ENCODE results near the gene RPUSD1. TPM values are rescaled to one million over a fixed set of nuclear protein-coding genes. Genes with fewer than 3 reads are reported as not detected.
A peak's percentile ranks its signal among the peaks of the same experiment; 100 is the strongest.

RPUSD1 gene
- total and polyA plus RNA-seq, 12 donors: 5.8 to 23.3 (median 8.2) TPM

DNA sequence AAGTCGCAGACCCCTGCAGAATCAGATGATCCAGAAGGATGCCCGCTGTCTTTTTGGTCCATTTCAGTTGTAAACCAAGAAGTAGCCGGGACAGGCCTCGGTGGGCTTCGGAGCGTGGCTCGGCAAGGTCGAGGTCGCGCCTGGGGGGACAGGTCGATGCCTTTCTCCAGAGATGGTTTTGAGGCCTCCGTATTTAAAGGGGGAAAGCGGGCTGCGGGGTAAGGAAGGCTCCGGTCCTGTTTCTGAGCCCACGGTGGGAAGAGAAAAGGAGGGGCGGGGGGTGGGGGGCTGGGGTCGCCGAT, 19.9 kb upstream of the RPUSD1 start:
- Histone ChIP-seq H3K4me1 (peaks cover 0 to 25% (median 19%) of the 10 kb centered on the region in 9 donors), H3K9me3 (peaks cover 0 to 5% (median 0%) of the 10 kb centered on the region in 11 donors), H3K4me3 (peak overlapping the region; percentile 66 to 99 (median 84)), H3K36me3 (no peaks in the 10 kb centered on the region), H3K27me3 (peaks cover 0 to 21% (median 17%) of the 10 kb centered on the region in 7 donors), H3K27ac (peak overlapping the region in 9 of 10 donors; percentile 91 to 99 (median 93))
- ATAC-seq: peak in 1 of 8 donors; percentile 3
- intact Hi-C loops (cut with DNase I): loop anchor here in 1 of 10 donors (10.0 kb wide), 1 partner anchor 397 kb away; no protein-coding TSS in a partner anchor
- no peak for DNase-seq
- 29 to 37% methylated on average over 19 of the region's 19 CpGs for WGBS, 2 donors
- TF ChIP-seq, protein P1, sequence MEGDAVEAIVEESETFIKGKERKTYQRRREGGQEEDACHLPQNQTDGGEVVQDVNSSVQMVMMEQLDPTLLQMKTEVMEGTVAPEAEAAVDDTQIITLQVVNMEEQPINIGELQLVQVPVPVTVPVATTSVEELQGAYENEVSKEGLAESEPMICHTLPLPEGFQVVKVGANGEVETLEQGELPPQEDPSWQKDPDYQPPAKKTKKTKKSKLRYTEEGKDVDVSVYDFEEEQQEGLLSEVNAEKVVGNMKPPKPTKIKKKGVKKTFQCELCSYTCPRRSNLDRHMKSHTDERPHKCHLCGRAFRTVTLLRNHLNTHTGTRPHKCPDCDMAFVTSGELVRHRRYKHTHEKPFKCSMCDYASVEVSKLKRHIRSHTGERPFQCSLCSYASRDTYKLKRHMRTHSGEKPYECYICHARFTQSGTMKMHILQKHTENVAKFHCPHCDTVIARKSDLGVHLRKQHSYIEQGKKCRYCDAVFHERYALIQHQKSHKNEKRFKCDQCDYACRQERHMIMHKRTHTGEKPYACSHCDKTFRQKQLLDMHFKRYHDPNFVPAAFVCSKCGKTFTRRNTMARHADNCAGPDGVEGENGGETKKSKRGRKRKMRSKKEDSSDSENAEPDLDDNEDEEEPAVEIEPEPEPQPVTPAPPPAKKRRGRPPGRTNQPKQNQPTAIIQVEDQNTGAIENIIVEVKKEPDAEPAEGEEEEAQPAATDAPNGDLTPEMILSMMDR (IDR thresholded peaks at IDR 0.05): no peak

DNA sequence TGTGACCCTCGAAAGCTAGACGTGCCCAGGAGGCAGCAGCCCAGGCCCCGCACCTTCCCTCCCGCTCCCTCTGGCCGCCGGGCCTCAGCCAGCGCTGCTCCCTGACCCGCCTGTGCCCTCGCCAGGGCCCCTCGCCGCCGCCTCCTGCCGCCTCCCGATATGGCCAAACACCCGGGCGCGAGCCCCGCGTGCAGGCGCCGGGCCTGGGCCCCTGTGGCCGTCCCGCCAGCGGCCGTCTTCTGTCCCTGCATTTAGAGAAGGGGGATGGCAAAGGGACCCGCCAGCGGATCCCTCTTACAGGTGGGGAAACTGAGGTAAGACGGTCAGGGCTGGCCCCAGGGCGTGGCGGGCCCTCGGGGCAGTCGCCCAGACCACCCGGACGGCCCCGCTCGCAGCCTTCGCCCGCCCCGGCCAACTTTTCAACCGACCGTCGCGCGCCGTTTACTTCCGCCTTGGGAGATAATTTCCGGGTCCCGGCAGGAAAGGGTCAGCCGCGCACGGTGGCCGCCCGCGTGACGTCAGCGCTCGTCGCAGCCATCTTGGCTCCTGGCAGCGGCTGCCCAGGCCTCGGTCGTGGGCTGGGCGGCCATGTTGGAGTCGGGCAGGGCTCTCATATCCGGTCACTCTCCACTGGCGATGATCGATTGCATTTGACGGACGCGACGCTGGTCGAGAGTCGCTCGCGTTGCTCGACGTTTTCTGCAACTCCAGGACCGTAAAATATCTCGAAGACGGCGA, 19.3 kb upstream of the RPUSD1 start:
- peak overlapping the region; percentile 66 to 99 (median 84) for H3K4me3 ChIP-seq
- 7 to 19% methylated on average over 80 of the region's 80 CpGs for WGBS, 2 donors
- peak overlapping the region; percentile 41 to 99 (median 92) for H3K27ac ChIP-seq
- TF ChIP-seq, protein P1 (IDR thresholded peaks at IDR 0.05): no peak
- ATAC-seq (peak; percentile 96 to 99 (median 99)), DNase-seq (peak; percentile 92 to 94)
- H3K4me1 ChIP-seq: peaks cover 0 to 25% (median 19%) of the 10 kb centered on the region in 9 donors
- H3K9me3 ChIP-seq: peaks cover 0 to 4% (median 0%) of the 10 kb centered on the region in 11 donors
- H3K36me3 ChIP-seq: no peaks in the 10 kb centered on the region
- peaks cover 0 to 21% (median 18%) of the 10 kb centered on the region in 7 donors for H3K27me3 ChIP-seq
- intact Hi-C loops (cut with DNase I): loop anchor here in 1 of 10 donors (10.0 kb wide), 1 partner anchor 397 kb away; no protein-coding TSS in a partner anchor

DNA sequence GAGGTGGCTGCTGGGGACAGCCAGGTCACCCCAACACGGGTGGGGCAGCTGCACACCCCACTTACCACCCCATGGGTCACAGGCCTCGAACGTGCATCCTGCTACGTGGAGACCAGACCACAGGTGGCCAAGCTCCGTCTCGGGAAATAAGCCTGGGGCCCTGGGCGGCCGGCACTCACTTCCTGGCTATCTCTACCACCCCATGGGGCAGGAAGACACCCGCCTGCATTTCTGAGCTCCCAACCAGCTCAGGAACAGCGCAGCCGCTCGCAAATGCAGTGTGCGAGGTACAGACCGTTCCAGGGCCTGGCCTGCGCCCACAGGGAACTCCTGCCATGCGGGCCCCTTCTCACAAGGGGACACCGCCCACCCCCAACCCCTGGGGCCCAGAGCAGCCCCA, 17.3 kb upstream of the RPUSD1 start:
- Histone ChIP-seq H3K27ac (no peak overlapping the region), H3K9me3 (no peaks in the 10 kb centered on the region), H3K27me3 (peaks cover 0 to 32% (median 28%) of the 10 kb centered on the region in 7 donors), H3K36me3 (no peaks in the 10 kb centered on the region), H3K4me1 (peaks cover 0 to 25% (median 19%) of the 10 kb centered on the region in 9 donors), H3K4me3 (no peak overlapping the region)
- intact Hi-C loops (cut with DNase I): loop anchor here in 1 of 10 donors (10.0 kb wide), 1 partner anchor 399 kb away; no protein-coding TSS in a partner anchor
- 70 to 76% methylated on average over 17 of the region's 17 CpGs for WGBS, 2 donors
- ATAC-seq (no peak), DNase-seq (no peak)
- TF ChIP-seq, protein P1 (IDR thresholded peaks at IDR 0.05): no peak

DNA sequence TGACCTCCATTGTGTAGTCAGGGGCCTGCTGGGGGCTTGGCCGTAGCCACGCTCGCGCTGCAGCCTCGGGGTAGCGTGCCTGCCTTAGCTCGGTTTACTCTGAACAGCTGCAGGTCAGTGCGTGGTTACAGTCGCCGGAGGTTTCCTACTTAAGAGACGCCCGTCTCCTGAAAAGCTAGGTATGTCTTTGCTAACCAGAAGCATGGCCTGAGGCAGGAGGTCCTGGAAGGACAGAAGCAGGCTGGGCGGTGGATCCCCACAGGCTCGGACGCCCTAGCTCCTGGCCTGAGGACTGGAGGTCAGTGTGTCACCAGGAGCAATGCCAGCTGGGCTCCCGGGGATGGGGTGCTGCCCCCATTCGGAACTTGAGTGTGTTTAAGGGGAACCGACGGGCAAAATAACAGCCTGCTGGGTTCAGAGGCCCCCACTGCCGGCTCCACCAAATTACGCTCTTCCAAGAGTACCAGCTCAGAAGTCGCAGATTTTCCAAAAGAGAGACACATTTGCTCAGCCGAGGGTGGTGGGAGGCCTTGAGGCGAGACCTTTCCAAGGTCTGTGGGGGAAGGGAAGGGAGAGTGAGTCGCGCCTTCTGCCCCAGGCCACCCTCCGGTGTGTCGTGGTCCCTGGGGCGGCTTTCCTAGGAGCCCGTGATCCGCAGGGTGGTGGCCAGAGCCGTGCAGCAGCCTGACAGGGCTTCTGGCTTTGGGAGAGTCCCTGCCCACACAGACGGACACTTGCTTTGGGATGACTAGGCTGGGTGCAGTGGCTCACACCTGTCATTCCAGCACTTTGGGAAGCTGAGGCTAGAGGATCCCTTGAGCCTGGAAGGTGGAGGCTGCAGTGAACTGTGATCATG, 16.2 kb upstream of the RPUSD1 start:
- intact Hi-C loops (cut with DNase I): loop anchor here in 1 of 10 donors (10.0 kb wide), 1 partner anchor 400 kb away; no protein-coding TSS in a partner anchor
- WGBS, 2 donors: 60 to 63% methylated on average over 33 of the region's 33 CpGs
- peaks cover 0 to 43% (median 39%) of the 10 kb centered on the region in 7 donors for H3K27me3 ChIP-seq

More for the DNA sequence above, 16.2 kb upstream of the RPUSD1 start:
- H3K27ac ChIP-seq: no peak overlapping the region
- H3K4me3 ChIP-seq: no peak overlapping the region
- peaks cover 0 to 30% (median 19%) of the 10 kb centered on the region in 9 donors for H3K4me1 ChIP-seq
- no peaks in the 10 kb centered on the region for H3K9me3 ChIP-seq
- DNase-seq (no peak), ATAC-seq (no peak)
- TF ChIP-seq, protein P1 (IDR thresholded peaks at IDR 0.05): no peak
- no peaks in the 10 kb centered on the region for H3K36me3 ChIP-seq

Measured in heart right ventricle (tissue), 16 donors.